SK-N-MC (cell line): ENCODE measurements around the gene NHSL1.

Experiments
- DNase-seq: peaks from one replicate; pipeline ENCODE4 v3.0.0-alpha.2; 2011; ENCODE audit warnings: low read depth, low spot score
- H3K27ac ChIP-seq: fragments of 200-600 bp; sonication (generic); 2 replicates; pipeline ENCODE4 v1.5.1; 2016; ENCODE audit warnings: mixed run types
- H3K36me3 ChIP-seq: fragments of 200-600 bp; sonication (generic); 2 replicates; pipeline ENCODE4 v1.6.1; 2017; ENCODE audit warnings: antibody characterized with exemption, low read length, mixed read lengths; ENCODE audit not compliant: insufficient read depth
- H3K4me3 ChIP-seq: fragments of 200-600 bp; sonication (generic); 2 replicates; pipeline ENCODE4 v1.5.1; 2016
- H3K9ac ChIP-seq: fragments of 200-600 bp; sonication (generic); 2 replicates; pipeline ENCODE4 v1.8.0; 2017; ENCODE audit warnings: mixed run types, mixed read lengths; ENCODE audit not compliant: insufficient read length
- H3K9me3 ChIP-seq: fragments of 200-600 bp; sonication (generic); 2 replicates; pipeline ENCODE4 v1.6.1; 2017; ENCODE audit warnings: low read depth, mild to moderate bottlenecking, antibody characterized with exemption, low read length, moderate library complexity, mixed read lengths
- EZH2 ChIP-seq: fragments of 200-600 bp; sonication (generic); IDR thresholded peaks from one replicate; pipeline ENCODE4 v1.6.1; 2017; ENCODE audit warnings: antibody characterized with exemption
- FOXP2 ChIP-seq: optimal IDR thresholded peaks from 2 replicates; pipeline ENCODE3; 2011; ENCODE audit warnings: mild to moderate bottlenecking, moderate library complexity; ENCODE audit not compliant: insufficient read depth; ENCODE audit errors: extremely low read length, control extremely low read depth
- POLR2AphosphoS5 ChIP-seq: IDR thresholded peaks from 2 replicates; pipeline ENCODE4 v1.6.1; 2012; ENCODE audit warnings: mild to moderate bottlenecking, low read depth, low read length, borderline replicate concordance

The NHSL1 gene

GRCh38 chr6:138537106-138537505 is 37.8 kb upstream of the NHSL1 start:
- no peak overlapping the region for H3K27ac ChIP-seq
- no peak overlapping the region for H3K4me3 ChIP-seq
- no peak overlapping the region for H3K9ac ChIP-seq
- no peaks in the 10 kb centered on the region for H3K36me3 ChIP-seq
- no peaks in the 10 kb centered on the region for H3K9me3 ChIP-seq
- no peak for DNase-seq
- TF ChIP-seq POLR2AphosphoS5, result no peak
- no peak for TF ChIP-seq EZH2
- no peak for TF ChIP-seq FOXP2

- Histone ChIP-seq H3K9ac (no peak overlapping the region), H3K9me3 (no peaks in the 10 kb centered on the region), H3K27ac (no peak overlapping the region), H3K36me3 (no peaks in the 10 kb centered on the region), H3K4me3 (no peak overlapping the region)
- TF ChIP-seq EZH2, result no peak
- no peak for TF ChIP-seq FOXP2
- no peak for TF ChIP-seq POLR2AphosphoS5
- DNase-seq, result no peak
Observed at GRCh38 chr6:138535728-138536455, 36.6 kb upstream of the NHSL1 start.

- Histone ChIP-seq H3K9me3 (no peaks in the 10 kb centered on the region), H3K36me3 (no peaks in the 10 kb centered on the region), H3K27ac (no peak overlapping the region), H3K4me3 (no peak overlapping the region), H3K9ac (no peak overlapping the region)
- TF ChIP-seq FOXP2, result no peak
- TF ChIP-seq EZH2, result no peak
- no peak for TF ChIP-seq POLR2AphosphoS5
- DNase-seq, result no peak
Observed at GRCh38 chr6:138533667-138534066, 34.4 kb upstream of the NHSL1 start.

GRCh38 chr6:138531387-138531786 is 32.1 kb upstream of the NHSL1 start:
- H3K27ac ChIP-seq, result no peak overlapping the region
- no peak for TF ChIP-seq FOXP2
- TF ChIP-seq EZH2, result no peak
- no peak for TF ChIP-seq POLR2AphosphoS5
- no peaks in the 10 kb centered on the region for H3K9me3 ChIP-seq
- H3K36me3 ChIP-seq, result no peaks in the 10 kb centered on the region
- no peak overlapping the region for H3K4me3 ChIP-seq
- no peak for DNase-seq
- H3K9ac ChIP-seq, result no peak overlapping the region

- TF ChIP-seq POLR2AphosphoS5, result no peak
- no peak for TF ChIP-seq EZH2
- no peak for TF ChIP-seq FOXP2
- Histone ChIP-seq H3K4me3 (no peak overlapping the region), H3K36me3 (no peaks in the 10 kb centered on the region), H3K9ac (no peak overlapping the region), H3K9me3 (no peaks in the 10 kb centered on the region), H3K27ac (no peak overlapping the region)
- DNase-seq, result no peak
Observed at GRCh38 chr6:138529478-138529877, 30.2 kb upstream of the NHSL1 start.

- Histone ChIP-seq H3K27ac (no peak overlapping the region), H3K9ac (no peak overlapping the region), H3K4me3 (no peak overlapping the region), H3K9me3 (no peaks in the 10 kb centered on the region), H3K36me3 (no peaks in the 10 kb centered on the region)
- no peak for DNase-seq
- TF ChIP-seq FOXP2, result no peak
- TF ChIP-seq POLR2AphosphoS5, result no peak
- no peak for TF ChIP-seq EZH2
Observed at GRCh38 chr6:138528956-138529355, 29.7 kb upstream of the NHSL1 start.

- TF ChIP-seq FOXP2, result no peak
- no peak for TF ChIP-seq POLR2AphosphoS5
- no peak for TF ChIP-seq EZH2
- no peak overlapping the region for H3K27ac ChIP-seq
- H3K9ac ChIP-seq, result no peak overlapping the region
- H3K36me3 ChIP-seq, result no peaks in the 10 kb centered on the region
- DNase-seq, result no peak
- no peak overlapping the region for H3K4me3 ChIP-seq
- no peaks in the 10 kb centered on the region for H3K9me3 ChIP-seq
Observed at GRCh38 chr6:138528137-138528536, 28.8 kb upstream of the NHSL1 start.

GRCh38 chr6:138527411-138528088 is 28.3 kb upstream of the NHSL1 start:
- Histone ChIP-seq H3K27ac (no peak overlapping the region), H3K36me3 (no peaks in the 10 kb centered on the region), H3K9me3 (no peaks in the 10 kb centered on the region), H3K4me3 (no peak overlapping the region), H3K9ac (no peak overlapping the region)
- no peak for TF ChIP-seq FOXP2
- no peak for TF ChIP-seq EZH2
- no peak for TF ChIP-seq POLR2AphosphoS5
- DNase-seq, result no peak

- TF ChIP-seq FOXP2 (no peak), EZH2 (no peak), POLR2AphosphoS5 (no peak)
- Histone ChIP-seq H3K9me3 (no peaks in the 10 kb centered on the region), H3K27ac (no peak overlapping the region), H3K36me3 (no peaks in the 10 kb centered on the region), H3K4me3 (no peak overlapping the region), H3K9ac (no peak overlapping the region)
- no peak for DNase-seq
Observed at GRCh38 chr6:138526822-138527235, 27.5 kb upstream of the NHSL1 start.
